Mucosa of descending colon (tissue), 3 donors: Measurements from ENCODE around the gene FTO. TPM values are rescaled to one million over a fixed set of nuclear protein-coding genes. Genes with fewer than 3 reads are reported as not detected.
A peak's percentile ranks its signal among the peaks of the same experiment; 100 is the strongest.

Source experiments
- ATAC-seq: fragments of 200-7000 bp; cut with Tn5 transposase; one replicate; pipeline ENCODE4 v1.9.1; 2020; ENCODE audit warnings: mild to moderate bottlenecking, moderate library complexity
- DNase-seq, 3 donors: peaks; one replicate each; pipeline ENCODE4 v3.0.0-alpha.2; 2020
- H3K36me3 ChIP-seq: fragments of 200-600 bp; one replicate; pipeline ENCODE4 v1.8.0; 2021; ENCODE audit warnings: low read depth, mild to moderate bottlenecking
- H3K4me1 ChIP-seq: fragments of 200-600 bp; one replicate; pipeline ENCODE4 v1.8.0; 2021; ENCODE audit warnings: low read depth, mild to moderate bottlenecking
- H3K4me3 ChIP-seq: fragments of 200-600 bp; one replicate; pipeline ENCODE4 v1.8.0; 2021; ENCODE audit warnings: mild to moderate bottlenecking
- H3K9me3 ChIP-seq: fragments of 200-600 bp; one replicate; pipeline ENCODE4 v1.8.0; 2021; ENCODE audit warnings: mild to moderate bottlenecking
- intact Hi-C, 2 donors: fragments of 100-400 bp; cut with DNase I in 1 of 2; cut with micrococcal nuclease in 1 of 2; formaldehyde crosslinking; loops; one replicate each; pipeline versions ENCODE4 v1.11.0 to v1.11.1; 2022; cut with DNase I, micrococcal nuclease
- total RNA-seq, 3 donors: library from RNA; stranded (reverse); fragmentation: NEBNext Ultra II Directional in 2 of 3; extraction: Animal tissue kit (Norgen Biotek cat#: 25700) in 2 of 3; gene quantifications; one replicate each; pipeline versions ENCODE4 v1.2.1 to v1.2.4, GENCODE V29; 2021 to 2023
- TF ChIP-seq, protein P1 (sequence below): fragments of 200-600 bp; IDR thresholded peaks from one replicate; pipeline ENCODE4 v1.8.0; 2022; ENCODE audit warnings: antibody characterized with exemption, mild to moderate bottlenecking
- donor health status: DM: no; HTN: no; CAD: no; lungs with moderate emphysema.
- donor health status: DM: no; HTN: no; CAD: no.
- donor health status: DM: no; HTN: yes; CAD: no.

The FTO gene
- total RNA-seq, 3 donors from 2014 or later, result 38.0 to 81.7 (median 39.1) TPM

DNA sequence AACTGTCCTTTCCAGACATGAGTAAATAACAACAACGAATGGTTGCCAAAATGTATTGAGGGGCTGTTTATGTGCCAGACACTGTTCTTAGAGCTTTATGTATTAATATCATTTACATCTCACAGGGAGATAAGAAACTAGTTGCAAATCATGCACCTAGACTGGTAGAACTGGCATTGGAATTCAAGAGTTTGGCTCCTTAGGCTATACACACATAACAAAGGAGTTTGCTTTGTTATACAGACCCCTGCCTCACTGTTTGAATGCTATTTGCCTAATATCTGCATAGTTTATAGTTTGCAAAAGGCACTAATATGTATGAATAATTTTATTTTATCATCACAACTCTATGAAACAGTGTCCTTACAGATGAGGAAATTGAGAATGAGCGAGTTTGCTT, 100.0 kb downstream of the FTO start:
- DNase-seq, result no peak
- no peak overlapping the region for H3K4me3 ChIP-seq
- no peaks in the 10 kb centered on the region for H3K9me3 ChIP-seq
- ATAC-seq, result no peak
- H3K36me3 ChIP-seq, result no peaks in the 10 kb centered on the region
- no peaks in the 10 kb centered on the region for H3K4me1 ChIP-seq
- intact Hi-C loops, result no loop called here
- TF ChIP-seq, protein P1, sequence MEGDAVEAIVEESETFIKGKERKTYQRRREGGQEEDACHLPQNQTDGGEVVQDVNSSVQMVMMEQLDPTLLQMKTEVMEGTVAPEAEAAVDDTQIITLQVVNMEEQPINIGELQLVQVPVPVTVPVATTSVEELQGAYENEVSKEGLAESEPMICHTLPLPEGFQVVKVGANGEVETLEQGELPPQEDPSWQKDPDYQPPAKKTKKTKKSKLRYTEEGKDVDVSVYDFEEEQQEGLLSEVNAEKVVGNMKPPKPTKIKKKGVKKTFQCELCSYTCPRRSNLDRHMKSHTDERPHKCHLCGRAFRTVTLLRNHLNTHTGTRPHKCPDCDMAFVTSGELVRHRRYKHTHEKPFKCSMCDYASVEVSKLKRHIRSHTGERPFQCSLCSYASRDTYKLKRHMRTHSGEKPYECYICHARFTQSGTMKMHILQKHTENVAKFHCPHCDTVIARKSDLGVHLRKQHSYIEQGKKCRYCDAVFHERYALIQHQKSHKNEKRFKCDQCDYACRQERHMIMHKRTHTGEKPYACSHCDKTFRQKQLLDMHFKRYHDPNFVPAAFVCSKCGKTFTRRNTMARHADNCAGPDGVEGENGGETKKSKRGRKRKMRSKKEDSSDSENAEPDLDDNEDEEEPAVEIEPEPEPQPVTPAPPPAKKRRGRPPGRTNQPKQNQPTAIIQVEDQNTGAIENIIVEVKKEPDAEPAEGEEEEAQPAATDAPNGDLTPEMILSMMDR, result no peak

- no peak for ATAC-seq
- TF ChIP-seq, protein P1, result no peak
- H3K4me3 ChIP-seq, result no peak overlapping the region
- H3K36me3 ChIP-seq, result no peaks in the 10 kb centered on the region
- no peaks in the 10 kb centered on the region for H3K9me3 ChIP-seq
- no peaks in the 10 kb centered on the region for H3K4me1 ChIP-seq
- no peak for DNase-seq
- intact Hi-C loops, result no loop called here
These were observed 100.5 kb downstream of the FTO start for GRCh38 chr16:53804467-53804866.

DNA sequence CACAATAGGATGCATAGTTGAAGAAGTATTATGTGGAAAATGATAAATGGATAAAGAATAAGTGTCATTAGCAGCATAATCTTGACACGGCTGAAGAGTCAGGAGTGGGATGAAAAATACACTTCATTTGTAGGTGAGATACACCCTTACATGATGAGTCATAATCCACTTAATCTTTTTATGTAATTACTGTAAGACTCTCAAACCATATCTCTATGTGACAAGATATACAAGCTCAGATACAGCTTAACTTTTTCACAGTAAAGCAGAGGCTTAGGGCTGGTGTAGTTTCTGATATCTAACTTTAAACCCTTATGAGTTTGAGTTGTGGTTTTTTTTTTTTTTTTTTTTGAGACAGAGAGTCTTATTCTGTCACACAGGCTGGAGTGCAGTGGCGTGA, 101.2 kb downstream of the FTO start:
- Histone ChIP-seq H3K36me3 (no peaks in the 10 kb centered on the region), H3K9me3 (no peaks in the 10 kb centered on the region), H3K4me1 (no peaks in the 10 kb centered on the region), H3K4me3 (no peak overlapping the region)
- ATAC-seq, result no peak
- no peak for DNase-seq
- intact Hi-C loops, result no loop called here
- TF ChIP-seq, protein P1, result no peak

- Histone ChIP-seq H3K9me3 (no peaks in the 10 kb centered on the region), H3K4me1 (no peaks in the 10 kb centered on the region), H3K36me3 (no peaks in the 10 kb centered on the region), H3K4me3 (no peak overlapping the region)
- ATAC-seq (no peak), DNase-seq (no peak)
- intact Hi-C loops, result no loop called here
- TF ChIP-seq, protein P1, result no peak
These were observed 101.8 kb downstream of the FTO start for GRCh38 chr16:53805752-53806151.

- TF ChIP-seq, protein P1, result no peak
- no peaks in the 10 kb centered on the region for H3K4me1 ChIP-seq
- DNase-seq (no peak), ATAC-seq (peak; percentile 58)
- H3K9me3 ChIP-seq, result no peaks in the 10 kb centered on the region
- no peaks in the 10 kb centered on the region for H3K36me3 ChIP-seq
- no peak overlapping the region for H3K4me3 ChIP-seq
- intact Hi-C loops, result no loop called here
These were observed 105.4 kb downstream of the FTO start for GRCh38 chr16:53809088-53809932.
